Pons (tissue), 1 donor: ENCODE data around the gene NADK.

Source experiments
- DNase-seq: peaks from one replicate; pipeline ENCODE4 v3.0.0-alpha.2; 2016; ENCODE audit warnings: low spot score

Gene NADK, protein sequence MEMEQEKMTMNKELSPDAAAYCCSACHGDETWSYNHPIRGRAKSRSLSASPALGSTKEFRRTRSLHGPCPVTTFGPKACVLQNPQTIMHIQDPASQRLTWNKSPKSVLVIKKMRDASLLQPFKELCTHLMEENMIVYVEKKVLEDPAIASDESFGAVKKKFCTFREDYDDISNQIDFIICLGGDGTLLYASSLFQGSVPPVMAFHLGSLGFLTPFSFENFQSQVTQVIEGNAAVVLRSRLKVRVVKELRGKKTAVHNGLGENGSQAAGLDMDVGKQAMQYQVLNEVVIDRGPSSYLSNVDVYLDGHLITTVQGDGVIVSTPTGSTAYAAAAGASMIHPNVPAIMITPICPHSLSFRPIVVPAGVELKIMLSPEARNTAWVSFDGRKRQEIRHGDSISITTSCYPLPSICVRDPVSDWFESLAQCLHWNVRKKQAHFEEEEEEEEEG

DNA sequence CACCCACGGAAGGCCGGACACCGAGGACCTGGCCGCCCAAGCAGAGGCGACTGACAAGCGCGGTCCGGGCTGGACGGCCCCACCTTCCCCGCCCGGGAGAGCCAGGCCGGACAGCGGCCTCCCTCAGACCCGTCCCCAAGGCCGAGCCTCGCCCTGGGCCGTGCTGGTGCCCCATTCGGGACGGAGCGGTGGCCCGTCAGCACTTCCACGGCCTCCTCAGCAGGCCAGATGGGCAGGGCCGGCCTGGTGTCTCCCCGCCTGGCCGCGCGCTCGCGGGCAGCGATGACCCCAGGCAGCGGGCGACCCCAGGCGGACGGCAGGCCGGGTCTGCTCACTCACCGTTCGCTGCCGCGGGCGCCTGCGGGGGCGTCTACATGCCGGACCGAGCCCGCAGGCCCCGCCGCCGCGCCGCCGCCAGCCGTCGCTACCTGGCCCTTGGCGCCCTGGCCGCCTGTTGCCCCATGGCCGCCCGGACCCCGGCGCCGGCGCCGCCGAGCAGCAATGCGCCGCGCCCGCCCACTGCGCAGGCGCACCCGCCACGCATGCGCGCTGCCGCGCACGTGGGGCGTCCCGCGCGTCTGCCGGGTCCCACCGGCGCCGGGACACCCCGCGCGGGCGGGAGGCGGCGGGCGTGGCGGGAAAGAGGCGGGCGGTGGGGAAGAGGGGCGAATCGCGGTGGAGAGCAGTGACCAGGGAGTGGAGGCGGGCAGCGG lies at the start of gene NADK:
Gene NADK, minus strand, starts transcription at position 521 of the 713 bp plus-strand sequence. CDS start 13,064 bp downstream, outside the sequence.
- DNase-seq: peak; percentile 36

DNA sequence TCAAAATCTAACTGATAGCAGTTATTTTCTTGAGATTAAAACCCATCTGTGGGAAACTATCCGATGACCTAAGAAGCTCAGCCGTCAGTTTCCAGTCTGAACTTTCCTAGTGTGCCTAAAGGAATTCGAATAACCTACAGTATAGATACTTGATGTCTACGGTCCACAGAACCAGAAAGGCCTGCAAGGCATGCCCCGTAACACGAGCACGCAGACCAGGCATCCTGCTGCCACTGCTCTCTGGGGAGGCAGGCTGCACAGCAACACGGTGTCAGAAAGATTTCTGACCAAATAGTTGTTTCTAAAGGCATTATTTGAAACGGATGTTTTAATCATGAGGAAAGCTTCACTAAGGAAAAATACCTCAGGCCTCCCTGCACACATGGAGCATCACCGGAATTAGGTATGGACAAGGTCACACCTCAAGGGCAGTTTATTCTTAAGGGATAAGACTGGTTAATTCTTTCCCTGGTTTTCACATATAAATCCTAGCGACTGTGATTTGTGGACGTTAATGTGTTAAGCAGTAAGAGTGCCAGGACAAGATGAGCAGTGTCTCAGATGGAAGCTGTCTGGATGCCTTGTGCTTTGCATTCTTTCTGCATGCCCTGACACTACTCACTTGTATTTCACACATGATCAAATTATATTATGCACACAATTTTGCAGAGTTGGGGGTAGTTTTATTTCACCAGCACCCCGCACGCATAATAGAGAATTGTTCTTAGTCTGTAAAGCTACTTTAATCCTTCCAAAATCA lies 49.0 kb upstream of the NADK start:
- no peak for DNase-seq

DNA sequence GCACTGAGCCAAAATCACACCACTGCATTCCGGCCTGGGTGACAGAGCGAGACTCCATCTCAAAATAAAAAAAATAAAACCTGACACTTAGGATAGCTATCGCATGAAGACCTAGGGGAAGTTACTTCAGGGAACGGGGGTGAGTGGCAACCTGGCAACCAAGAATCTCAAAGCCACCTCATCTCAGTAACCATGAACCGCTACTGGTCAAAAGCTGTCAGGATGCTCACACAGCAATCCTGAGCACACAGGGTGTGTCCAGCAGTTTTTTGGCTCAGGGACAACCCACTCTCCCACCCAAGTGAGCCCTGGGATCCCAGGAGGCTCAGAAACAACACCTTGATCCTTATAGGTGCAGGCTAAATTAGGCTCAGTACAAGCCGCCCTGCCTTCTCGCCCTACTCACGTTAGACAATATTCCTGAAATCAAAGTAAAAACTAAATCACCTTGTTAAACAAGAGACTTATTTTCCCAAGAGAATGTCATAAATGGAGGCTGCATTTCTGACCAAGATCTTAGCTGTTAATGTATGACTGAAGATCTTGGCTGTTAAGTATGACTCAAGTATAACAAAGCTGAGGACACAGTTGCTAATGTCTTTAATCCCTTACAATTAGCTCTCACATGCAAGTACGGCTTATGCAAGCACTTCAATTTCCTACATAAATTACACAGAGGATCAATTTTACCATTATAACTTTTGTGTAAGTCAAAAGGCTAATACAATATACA lies 48.3 kb upstream of the NADK start:
- DNase-seq: no peak

DNA sequence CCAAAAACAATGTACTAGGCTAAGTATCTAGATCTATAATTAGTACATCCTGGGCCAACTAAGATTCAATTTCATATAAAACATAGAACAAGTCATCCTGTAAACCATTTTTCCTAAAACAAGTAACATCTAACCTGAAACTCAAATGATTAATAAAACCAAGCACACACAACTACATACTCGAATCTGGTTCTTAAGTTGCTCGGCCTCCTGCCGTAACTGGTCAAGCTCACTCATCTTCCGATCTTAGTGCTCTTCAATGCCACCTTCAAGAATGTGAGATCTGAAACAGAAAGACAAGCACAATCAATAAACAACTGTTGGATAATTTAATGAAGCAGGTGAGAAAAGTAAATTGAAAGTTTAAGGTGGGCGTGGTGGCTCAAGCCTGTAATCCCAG lies 46.9 kb upstream of the NADK start:
- DNase-seq: no peak

DNA sequence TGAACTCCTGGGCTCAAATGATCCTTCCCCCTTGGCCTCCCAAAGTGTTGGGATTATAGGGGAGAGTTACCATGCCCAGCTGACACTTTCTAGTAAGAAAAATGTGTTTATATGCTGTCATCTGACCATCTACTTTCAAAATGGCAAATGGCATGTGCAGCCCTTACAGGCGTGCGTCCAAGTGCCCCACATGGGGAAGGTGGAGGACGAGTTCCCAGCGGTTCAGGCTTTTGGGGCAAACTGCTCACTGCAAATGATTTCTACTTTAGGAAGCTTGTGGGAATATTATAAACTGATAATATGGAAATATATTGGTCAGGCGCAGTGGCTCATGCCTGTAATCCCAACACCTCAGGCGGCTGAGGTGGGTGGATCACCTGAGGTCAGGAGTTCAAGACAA lies 41.5 kb upstream of the NADK start:
- no peak for DNase-seq

DNA sequence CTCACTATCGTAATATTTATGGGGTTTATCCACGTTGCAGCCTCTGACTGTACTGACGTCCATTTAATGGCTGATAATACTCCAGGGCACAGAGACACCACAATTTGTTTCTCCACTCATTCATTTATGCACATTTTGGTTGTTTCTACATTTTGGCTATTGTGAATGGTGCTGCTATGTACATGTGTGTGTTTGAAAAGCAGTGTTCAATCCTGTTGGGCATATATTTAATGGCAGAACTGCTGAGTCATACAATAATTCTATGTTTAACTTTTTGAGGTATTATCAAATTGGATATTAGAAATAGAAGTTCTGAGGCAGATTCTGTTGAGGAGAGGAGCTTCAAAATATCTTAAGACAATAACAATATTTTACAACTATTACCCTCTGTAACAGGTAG lies 39.0 kb upstream of the NADK start:
- DNase-seq: no peak

DNA sequence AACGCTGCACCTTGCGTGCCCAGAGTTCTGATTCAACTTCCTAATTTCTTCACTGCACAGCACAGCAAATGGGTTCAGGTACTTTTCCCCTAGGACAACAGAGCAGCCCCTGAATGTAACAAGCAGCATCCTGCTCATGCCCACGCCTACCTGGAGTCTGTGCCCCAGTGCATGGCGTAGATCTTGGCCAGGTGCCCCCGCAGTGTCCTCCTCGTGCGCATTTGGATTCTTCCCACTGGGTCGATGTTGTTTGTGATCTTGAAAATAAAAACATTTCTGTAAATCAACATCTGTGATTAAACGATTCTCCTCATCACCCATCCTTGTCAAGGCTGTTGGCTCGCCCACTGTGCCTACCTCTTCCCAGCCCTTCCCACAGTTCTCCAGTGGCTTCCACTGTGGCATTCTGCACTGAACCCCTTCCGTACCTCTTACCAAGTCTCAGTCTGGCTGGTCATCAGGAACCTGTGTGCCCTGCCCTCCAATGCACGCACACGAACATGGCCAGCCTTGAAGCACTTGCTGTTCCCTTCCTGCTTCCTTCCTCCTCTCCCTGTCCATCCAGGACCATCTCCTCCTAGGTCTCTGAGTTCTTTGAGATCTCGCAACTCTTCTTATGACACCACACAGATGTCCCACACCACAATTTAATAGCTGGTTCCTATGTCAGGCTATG lies 37.5 kb upstream of the NADK start:
- DNase-seq: no peak

DNA sequence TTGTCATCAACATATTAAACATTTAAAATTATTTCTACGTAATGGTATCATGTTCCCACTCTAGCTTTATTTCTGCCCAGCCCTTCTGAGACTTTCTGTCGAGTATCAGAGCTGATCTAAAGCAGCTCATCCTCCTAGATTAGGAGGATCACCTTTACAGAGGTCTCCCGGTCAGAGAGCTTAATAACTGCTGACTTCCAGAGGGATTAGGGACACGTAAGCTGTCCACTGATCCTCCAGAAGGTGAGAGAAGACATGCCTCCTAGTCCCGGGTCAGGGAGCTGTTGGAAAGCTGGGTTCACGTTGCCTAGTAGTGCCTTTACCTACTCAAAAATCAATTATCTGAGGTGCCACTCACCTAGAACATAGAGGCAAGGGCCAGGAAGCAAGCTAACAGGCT lies 31.2 kb upstream of the NADK start:
- DNase-seq: no peak

DNA sequence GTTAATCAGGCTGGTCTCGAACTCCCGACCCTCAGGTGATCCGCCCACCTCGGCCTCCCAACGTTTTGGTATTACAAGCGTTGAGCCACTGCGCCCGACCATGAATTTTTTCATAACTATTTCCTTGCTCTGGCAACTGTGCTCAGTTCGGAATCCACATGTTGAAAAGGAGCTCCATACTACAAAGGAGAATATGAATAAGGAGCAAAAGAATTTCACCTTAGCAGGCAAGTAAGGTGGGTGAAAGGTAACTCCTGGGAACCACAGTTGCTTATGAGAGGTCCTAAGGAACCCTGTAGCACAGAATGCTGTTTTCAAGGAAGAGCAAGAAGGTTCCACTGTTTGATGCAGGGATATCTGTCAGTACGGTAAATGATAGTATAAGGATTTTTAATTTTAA lies 29.9 kb upstream of the NADK start:
- no peak for DNase-seq

DNA sequence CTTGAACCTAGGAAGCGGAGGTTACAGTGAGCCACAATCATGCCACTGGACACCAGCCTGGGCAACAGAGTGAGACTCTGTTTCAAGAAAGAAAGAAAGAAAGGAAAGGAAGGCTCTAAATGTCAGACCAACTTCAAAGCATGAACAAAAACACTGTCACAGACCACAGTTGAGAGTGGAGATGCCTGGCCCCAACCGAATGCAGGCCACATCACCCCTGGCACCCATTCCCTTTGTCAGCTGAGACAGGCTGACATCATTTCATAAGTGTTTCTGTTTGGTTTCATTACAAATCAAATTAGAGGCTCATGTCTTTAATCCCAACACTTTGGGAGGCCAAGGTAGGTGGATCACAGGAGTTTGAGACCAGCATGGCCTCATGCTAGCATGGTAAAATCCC lies 28.6 kb upstream of the NADK start:
- DNase-seq: peak; percentile 63

DNA sequence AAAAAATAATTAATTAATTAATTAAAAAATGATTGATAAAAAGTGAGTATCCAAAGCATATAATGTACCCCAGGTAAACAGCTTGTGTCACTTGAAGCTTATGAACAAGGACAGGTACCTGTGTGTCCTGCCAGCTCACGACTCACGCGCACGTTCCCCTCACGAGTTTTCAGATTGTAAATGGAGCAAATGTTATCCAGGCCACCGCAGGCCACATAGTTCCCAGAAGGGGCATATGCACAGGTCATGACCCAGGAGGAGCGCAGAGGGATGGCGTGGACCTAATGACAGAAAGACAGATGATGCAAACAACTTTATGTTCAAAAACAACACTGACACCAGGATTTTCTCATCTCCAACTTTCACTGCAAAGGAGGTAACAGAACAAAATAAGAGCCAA lies 26.0 kb upstream of the NADK start:
- no peak for DNase-seq

DNA sequence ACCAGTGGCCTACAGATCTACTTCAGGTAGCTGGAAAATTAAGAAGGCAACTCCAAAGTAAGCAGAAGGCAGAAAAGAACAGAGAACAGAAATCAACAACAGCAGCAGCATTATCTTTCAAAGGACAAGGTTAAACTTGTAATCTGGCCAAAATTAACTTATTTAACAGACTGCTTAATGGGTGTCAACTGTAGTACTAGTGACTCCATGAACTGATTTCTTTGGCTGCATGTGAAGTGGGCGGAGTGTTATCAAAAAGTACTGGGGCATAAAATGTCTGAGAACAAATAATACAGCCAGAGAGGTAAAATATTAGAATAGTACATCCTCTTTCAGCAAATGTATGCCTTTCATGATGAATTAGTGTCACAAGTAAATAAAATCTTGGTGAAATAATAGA lies 24.6 kb upstream of the NADK start:
- DNase-seq: no peak

DNA sequence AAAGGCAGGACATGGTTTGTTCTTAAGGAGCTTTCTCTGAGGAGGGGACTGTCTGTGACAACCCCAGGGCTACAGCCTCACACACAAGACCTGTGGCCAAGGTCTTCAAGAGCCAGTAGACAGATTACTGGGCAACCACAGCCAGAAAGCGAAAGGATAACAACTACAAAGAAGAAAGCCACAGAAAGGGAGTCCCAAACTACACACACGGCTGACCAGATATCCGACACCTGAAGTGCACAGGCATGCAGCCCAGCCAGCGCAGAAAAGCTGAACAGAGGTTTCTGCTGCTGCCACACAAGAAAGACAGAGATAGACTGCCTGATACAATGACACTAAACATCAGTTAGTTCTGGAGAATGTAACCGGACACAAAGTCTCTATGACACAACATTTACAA lies 21.4 kb upstream of the NADK start:
- DNase-seq: no peak

DNA sequence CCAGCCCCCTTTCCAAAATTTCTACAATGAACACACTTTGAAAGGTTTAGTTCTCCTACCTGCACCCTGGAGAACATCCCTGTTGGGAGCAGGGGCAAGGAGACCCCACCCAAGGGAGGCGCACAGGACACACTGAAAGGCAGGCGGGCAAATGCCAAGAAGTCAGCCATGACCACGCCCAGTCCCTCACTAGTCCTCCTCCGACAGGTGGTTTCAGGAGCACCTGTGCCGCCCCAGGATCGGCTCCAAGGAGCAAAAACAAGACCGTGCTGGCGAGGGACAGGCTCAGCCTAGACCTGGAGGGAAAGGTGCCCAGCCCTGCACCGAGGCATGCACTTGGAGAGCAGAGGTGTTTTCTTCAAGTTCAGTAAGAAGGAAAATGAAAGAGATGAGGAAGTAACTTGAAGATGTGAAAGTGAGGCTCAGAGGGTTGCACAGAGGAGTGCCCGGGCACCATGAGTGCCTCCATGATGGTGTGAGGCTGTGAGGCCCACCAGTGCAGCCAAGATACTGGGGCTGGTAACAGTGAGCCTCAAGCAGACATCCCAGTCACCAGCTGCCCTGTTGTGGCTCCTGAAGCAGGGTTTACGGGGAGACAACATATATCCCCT lies 19.6 kb upstream of the NADK start:
- DNase-seq: no peak

DNA sequence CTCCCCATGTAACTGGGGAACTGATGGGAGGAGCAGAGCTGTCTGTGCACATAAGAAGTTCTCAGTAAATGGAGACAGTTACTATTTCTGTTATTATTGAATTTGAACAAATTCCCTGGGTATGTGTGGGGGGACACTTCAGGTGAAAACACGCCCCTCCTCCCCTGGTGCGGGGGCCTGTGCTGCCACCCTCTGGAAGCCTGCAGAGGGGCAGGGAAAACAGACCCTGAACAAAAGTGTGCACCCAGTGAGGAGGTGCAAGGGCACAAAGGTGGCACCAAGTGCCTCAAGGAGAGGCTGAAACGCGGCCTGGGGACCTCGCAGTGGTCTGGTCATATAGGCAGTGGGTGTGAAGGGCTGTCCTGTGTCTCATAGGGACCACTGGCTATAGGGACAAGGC lies 18.2 kb upstream of the NADK start:
- DNase-seq: no peak

DNA sequence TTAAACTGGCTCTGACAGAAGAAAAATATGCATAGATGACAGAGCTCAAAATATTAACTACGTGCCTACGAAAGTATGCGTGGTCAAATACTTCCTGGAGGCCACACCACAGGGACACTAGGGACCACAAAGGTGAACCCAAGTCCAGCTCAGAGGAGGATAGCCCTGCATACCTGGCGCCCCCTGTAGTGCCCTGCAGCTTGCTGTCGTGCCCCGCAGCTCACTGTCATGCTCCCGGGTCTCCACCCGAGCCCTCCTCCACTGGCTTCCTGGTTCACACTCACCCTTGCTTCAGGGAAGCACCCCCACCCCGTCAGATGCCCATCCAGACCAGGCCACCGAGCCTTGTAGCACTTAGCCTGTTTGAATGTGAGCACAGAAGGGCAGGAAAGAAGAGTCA lies 16.7 kb upstream of the NADK start:
- no peak for DNase-seq

DNA sequence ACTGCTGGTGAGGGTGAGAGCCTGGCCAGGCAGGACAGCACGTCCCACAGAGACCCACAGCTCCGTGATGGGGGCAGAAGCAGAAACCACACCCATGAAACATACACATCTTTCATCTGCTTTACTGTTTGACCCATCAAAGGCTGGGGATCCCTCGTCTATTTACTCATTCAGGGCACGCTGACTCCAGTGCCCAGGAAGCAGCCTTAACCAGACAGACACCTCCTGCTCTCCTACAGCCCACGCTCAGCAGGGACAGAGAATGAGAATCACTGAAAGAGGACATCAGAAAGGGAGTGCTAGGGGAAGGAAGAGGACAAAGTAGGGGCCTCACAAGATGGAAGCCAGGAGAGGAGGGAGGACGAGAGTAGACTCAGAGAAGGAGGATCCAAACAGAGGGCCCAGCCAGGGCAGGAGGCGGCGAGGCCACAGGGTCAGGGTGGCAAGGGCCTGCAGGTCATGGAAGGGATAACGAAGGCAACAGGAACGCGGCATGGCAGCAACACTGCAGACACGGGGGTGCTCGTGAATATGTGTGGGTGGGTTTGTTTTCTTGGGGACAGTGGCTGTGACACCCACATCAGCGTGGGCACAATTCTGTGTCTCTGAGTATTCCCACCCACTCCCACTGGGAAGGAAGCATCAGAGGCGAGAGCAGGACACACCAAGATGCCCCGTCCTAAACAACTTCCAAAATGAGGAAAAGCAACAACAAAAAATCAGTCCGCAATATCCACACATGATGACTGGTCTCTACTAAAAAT lies 15.4 kb upstream of the NADK start:
- DNase-seq: no peak

DNA sequence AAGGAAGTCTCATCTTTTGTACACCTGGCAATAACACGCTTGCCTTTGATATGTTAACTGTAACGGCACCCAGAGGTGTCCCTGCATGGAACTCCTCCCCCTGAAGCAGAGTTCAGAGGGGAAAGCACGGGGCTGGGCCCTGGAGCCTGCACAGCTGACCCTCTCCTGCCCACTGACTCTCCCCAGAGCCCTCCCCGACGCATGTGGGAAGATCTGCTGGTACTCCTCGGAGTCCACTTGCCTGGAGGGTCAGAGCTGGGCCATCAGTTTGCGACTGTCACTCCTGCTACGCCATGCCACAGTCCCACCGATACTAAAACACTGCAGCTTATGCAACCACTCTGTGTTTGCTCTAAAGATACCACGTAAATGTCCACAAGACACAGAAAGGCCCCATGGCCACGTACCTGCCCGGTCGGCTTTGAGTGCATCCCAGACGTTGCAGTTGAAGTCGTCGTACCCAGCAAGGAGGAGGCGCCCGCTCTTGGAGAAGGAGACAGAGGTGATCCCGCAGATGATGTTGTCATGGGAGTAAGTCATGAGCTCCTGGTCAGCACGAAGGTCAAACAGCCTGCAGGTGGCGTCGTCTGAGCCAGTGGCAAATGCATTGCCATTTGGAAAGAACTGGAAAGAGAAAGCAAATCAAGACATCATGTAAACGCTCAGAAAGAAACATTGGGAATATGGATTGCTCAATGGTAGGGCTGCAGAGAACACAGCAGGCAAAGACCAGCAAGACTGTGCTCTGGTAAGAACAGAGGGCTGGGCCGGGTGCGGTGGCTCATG lies 10.6 kb upstream of the NADK start:
- no peak for DNase-seq

DNA sequence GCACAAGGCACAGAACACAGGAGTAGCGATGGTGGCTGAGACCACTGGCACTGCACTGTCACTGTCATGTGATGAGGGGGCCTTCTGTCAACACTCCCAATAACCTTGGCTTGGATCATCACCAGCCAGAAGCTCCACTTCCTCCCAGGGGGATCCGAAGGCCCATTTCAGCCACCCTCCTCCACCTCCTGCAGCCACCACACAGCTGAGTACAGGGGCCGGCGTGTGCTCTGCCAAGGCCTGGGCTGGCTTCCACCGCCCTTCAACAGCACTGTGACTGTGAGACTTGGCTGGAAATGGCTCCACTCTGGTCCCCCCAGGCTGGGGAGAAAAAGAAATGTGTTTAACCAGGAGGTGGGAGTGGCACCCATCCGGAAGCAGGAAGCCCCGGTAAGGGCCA lies 9.9 kb upstream of the NADK start:
- DNase-seq: peak; percentile 30
